OCI-LY3 (cell line): ENCODE results near the gene LRRFIP2.

Experiments used
- H2AFZ ChIP-seq: fragments of 200-600, 300-600 bp; shearing (Covaris generic); 2 replicates; pipeline ENCODE4 v1.6.0; 2014; ENCODE audit warnings: antibody characterized with exemption, low read depth, low read length
- H3K27ac ChIP-seq: fragments of 200-600, 300-600 bp; sonication (generic); 2 replicates; pipeline ENCODE4 v1.5.1; 2014; ENCODE audit warnings: mild to moderate bottlenecking, low read length, moderate library complexity, mixed read lengths
- H3K27me3 ChIP-seq: fragments of 200-600, 300-600 bp; sonication (generic); 2 replicates; pipeline ENCODE4 v1.6.1; 2014; ENCODE audit warnings: low read depth, low read length, mixed read lengths
- H3K36me3 ChIP-seq: fragments of 200-600, 300-600 bp; sonication (generic); replicated peaks from 2 replicates; pipeline ENCODE3; 2014; ENCODE audit warnings: low read depth, low read length, mixed read lengths
- H3K4me1 ChIP-seq: fragments of 300-600, 200-600 bp; sonication (generic); 2 replicates; pipeline ENCODE4 v1.6.1; 2014; ENCODE audit warnings: low read length, mixed read lengths
- H3K4me2 ChIP-seq: fragments of 200-600, 300-600 bp; sonication (generic); 2 replicates; pipeline ENCODE4 v1.6.1; 2014; ENCODE audit warnings: low read length, mixed read lengths
- H3K4me3 ChIP-seq: fragments of 300-600, 200-600 bp; sonication (generic); 2 replicates; pipeline ENCODE4 v1.5.1; 2014; ENCODE audit warnings: antibody characterized with exemption, mild to moderate bottlenecking, low read length, moderate library complexity
- H3K79me2 ChIP-seq: fragments of 300-600, 200-600 bp; shearing (Covaris generic); 2 replicates; pipeline ENCODE4 v1.6.1; 2014; ENCODE audit warnings: mild to moderate bottlenecking, low read length, mixed read lengths
- H3K9ac ChIP-seq: fragments of 300-600, 200-600 bp; shearing (Covaris generic); 2 replicates; pipeline ENCODE4 v1.6.0; 2014; ENCODE audit warnings: mild to moderate bottlenecking, low read length, moderate library complexity
- H3K9me3 ChIP-seq: fragments of 200-600, 300-600 bp; shearing (Covaris generic); 2 replicates; pipeline ENCODE4 v1.6.1; 2014; ENCODE audit warnings: low read length, mixed read lengths; ENCODE audit not compliant: insufficient read depth
- H4K20me1 ChIP-seq: fragments of 200-600, 300-600 bp; sonication (generic); 2 replicates; pipeline ENCODE4 v1.6.1; 2016; ENCODE audit warnings: low read length, mixed read lengths; ENCODE audit not compliant: insufficient read depth
- EZH2phosphoT487 ChIP-seq: fragments of 200-600 bp; shearing (Covaris generic); IDR thresholded peaks from 2 replicates; pipeline ENCODE4 v1.6.1; 2018; ENCODE audit warnings: antibody characterized with exemption, mixed run types, low read depth
- TF ChIP-seq, protein P1 (sequence below): fragments of 200-600, 300-600 bp; sonication (generic); IDR thresholded peaks from 2 replicates; pipeline ENCODE4 v1.5.1; 2014; ENCODE audit warnings: antibody characterized with exemption, low read length, low read depth

LRRFIP2 gene

DNA sequence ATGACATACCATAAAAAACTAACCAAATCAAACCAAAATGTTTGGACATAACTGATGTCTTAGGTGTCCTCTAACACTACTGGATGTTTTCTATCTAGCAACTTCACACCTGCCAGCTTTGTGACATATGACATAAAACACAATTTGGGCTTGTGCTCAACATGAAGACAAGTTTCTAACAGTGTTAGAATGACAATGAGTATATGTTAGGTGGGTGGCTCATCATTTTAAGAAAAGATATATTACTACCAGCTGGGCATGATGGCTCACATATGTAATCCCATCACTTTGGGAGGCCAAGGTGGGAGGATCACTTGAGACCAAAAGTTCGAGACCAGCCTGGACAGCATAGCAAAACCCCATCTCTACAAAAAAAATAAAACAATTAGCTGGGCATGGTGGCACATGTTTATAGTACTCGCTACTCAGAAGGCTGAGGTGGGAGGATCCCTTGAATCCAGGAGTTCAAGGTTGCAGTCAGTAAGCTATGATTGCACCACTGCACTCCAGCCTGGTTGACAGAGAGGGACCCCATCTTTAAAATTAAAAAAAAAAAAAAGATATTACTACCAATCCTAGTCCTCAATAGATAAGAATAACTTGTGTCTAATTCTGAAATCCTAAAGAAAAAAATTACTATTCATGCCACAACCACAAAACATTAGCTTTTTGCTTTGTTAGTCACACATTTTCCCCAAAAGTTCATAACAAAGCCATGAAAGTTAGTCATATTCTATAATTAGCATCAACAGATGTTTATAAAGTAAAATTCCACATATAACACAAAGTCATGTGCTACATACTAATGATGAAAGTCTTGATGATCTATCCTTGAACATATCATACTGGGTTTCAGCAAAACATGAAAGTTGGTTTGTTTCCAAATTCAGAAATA, 59.9 kb downstream of the LRRFIP2 start:
- Histone ChIP-seq H3K9me3 (no peaks in the 10 kb centered on the region), H2AFZ (no peak overlapping the region), H3K36me3 (no peaks in the 10 kb centered on the region), H3K9ac (no peak overlapping the region), H3K27me3 (no peaks in the 10 kb centered on the region), H4K20me1 (no peaks in the 10 kb centered on the region), H3K79me2 (no peaks in the 10 kb centered on the region), H3K4me3 (no peak overlapping the region), H3K4me1 (peaks cover 2% of the 10 kb centered on the region; the same call in 1 of the 2 replicates), H3K27ac (no peak overlapping the region), H3K4me2 (no peak overlapping the region)
- TF ChIP-seq EZH2phosphoT487, result no peak
- TF ChIP-seq, protein P1, sequence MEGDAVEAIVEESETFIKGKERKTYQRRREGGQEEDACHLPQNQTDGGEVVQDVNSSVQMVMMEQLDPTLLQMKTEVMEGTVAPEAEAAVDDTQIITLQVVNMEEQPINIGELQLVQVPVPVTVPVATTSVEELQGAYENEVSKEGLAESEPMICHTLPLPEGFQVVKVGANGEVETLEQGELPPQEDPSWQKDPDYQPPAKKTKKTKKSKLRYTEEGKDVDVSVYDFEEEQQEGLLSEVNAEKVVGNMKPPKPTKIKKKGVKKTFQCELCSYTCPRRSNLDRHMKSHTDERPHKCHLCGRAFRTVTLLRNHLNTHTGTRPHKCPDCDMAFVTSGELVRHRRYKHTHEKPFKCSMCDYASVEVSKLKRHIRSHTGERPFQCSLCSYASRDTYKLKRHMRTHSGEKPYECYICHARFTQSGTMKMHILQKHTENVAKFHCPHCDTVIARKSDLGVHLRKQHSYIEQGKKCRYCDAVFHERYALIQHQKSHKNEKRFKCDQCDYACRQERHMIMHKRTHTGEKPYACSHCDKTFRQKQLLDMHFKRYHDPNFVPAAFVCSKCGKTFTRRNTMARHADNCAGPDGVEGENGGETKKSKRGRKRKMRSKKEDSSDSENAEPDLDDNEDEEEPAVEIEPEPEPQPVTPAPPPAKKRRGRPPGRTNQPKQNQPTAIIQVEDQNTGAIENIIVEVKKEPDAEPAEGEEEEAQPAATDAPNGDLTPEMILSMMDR, result no peak

DNA sequence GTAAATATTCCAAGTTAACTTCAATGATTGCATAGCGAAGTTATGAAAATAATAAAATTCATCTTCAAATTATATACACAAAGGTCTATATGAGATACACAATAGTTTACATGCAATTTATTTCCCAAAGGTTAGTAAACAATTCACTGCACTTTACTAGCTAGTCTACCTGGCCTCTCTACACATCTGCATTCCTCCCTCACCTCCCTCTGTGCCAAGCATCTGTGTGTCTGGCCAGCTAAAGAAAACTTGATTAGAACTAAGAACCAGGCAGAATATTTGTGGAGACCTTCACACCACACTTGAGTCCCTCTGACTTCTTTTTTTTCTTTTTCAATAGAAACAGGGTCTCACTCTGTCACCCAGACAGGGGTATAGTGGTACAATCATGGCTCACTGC, 61.4 kb downstream of the LRRFIP2 start:
- TF ChIP-seq, protein P1, result no peak
- no peak for TF ChIP-seq EZH2phosphoT487
- no peak overlapping the region for H3K4me3 ChIP-seq
- no peaks in the 10 kb centered on the region for H3K36me3 ChIP-seq
- no peak overlapping the region for H2AFZ ChIP-seq
- H3K4me1 ChIP-seq, result peaks cover 2% of the 10 kb centered on the region; the same call in 1 of the 2 replicates
- H3K9ac ChIP-seq, result no peak overlapping the region
- no peaks in the 10 kb centered on the region for H4K20me1 ChIP-seq
- no peaks in the 10 kb centered on the region for H3K9me3 ChIP-seq
- no peak overlapping the region for H3K4me2 ChIP-seq
- H3K27ac ChIP-seq, result no peak overlapping the region
- H3K27me3 ChIP-seq, result no peaks in the 10 kb centered on the region
- H3K79me2 ChIP-seq, result no peaks in the 10 kb centered on the region

DNA sequence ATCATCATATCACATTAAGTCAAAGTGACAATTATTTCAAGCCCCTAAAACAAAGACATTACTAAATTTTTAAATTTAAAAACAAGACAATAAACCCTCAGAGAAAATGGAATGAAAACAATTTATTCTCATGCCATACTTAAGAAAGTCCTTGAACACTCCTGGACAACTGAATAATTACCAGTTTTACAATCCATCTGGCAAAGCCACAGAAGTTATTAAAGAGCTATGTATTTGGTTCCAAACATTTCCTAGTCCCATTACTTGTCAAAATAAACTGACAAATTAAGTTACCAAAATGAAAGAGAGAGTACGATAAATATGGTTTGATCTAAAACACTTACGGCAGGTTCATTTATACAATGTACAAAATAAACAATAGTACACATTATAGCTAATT, 63.2 kb downstream of the LRRFIP2 start:
- no peaks in the 10 kb centered on the region for H3K79me2 ChIP-seq
- TF ChIP-seq EZH2phosphoT487, result no peak
- TF ChIP-seq, protein P1, result no peak

DNA sequence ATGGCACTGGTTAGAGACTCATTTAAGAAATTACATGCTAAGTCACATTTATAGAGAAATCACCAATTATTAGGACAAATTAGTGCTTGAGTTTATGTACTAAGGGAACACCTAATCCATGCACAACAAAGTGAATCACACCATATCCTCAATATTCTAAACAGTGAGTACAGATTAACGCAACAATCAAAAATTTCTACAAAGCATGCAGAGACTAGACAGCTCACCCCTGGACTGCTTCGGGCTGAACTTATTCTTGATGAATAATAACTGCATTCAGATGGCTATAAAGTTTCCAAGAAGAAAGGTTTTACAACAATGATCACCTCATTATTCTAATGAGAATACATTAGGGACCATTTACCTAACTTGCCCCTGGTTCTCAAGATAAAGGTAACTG, 66.5 kb downstream of the LRRFIP2 start:
- Histone ChIP-seq H3K4me1 (no peaks in the 10 kb centered on the region), H4K20me1 (no peaks in the 10 kb centered on the region), H3K9ac (no peak overlapping the region), H3K27ac (no peak overlapping the region), H3K4me3 (no peak overlapping the region), H3K79me2 (no peaks in the 10 kb centered on the region), H2AFZ (no peak overlapping the region), H3K27me3 (no peaks in the 10 kb centered on the region), H3K36me3 (no peaks in the 10 kb centered on the region), H3K9me3 (no peaks in the 10 kb centered on the region), H3K4me2 (no peak overlapping the region)
- no peak for TF ChIP-seq EZH2phosphoT487
- TF ChIP-seq, protein P1, result no peak

More for the DNA sequence above, 63.2 kb downstream of the LRRFIP2 start:
- H3K9ac ChIP-seq, result no peak overlapping the region
- no peaks in the 10 kb centered on the region for H3K36me3 ChIP-seq
- H3K27me3 ChIP-seq, result no peaks in the 10 kb centered on the region
- no peak overlapping the region for H3K27ac ChIP-seq
- H3K4me2 ChIP-seq, result no peak overlapping the region
- no peak overlapping the region for H2AFZ ChIP-seq
- no peaks in the 10 kb centered on the region for H3K9me3 ChIP-seq
- H4K20me1 ChIP-seq, result no peaks in the 10 kb centered on the region
- H3K4me3 ChIP-seq, result no peak overlapping the region
- peaks cover 2% of the 10 kb centered on the region; the same call in 1 of the 2 replicates for H3K4me1 ChIP-seq
